Fibroblast of peridontal ligament (primary cell): ENCODE results near the gene TEFM.
"Not testable (repeated sequence)": the region's sequence is repeated elsewhere in the genome, so short reads cannot be mapped to it uniquely, and the experiment has no call there.

Source experiments
- DNase-seq: peaks from one replicate; pipeline ENCODE4 v3.0.0-alpha.2; 2010; ENCODE audit errors: extremely low read depth

The TEFM gene

GRCh38 chr17:30906101-30906911 is at the start of gene TEFM:
Gene TEFM, minus strand, starts transcription at chr17:30906238. Its CDS starts 40 bp downstream, at chr17:30906198.
- DNase-seq, result peak; percentile 91

GRCh38 chr17:30954046-30954830 is 48.2 kb upstream of the TEFM start:
- no peak for DNase-seq

DNA sequence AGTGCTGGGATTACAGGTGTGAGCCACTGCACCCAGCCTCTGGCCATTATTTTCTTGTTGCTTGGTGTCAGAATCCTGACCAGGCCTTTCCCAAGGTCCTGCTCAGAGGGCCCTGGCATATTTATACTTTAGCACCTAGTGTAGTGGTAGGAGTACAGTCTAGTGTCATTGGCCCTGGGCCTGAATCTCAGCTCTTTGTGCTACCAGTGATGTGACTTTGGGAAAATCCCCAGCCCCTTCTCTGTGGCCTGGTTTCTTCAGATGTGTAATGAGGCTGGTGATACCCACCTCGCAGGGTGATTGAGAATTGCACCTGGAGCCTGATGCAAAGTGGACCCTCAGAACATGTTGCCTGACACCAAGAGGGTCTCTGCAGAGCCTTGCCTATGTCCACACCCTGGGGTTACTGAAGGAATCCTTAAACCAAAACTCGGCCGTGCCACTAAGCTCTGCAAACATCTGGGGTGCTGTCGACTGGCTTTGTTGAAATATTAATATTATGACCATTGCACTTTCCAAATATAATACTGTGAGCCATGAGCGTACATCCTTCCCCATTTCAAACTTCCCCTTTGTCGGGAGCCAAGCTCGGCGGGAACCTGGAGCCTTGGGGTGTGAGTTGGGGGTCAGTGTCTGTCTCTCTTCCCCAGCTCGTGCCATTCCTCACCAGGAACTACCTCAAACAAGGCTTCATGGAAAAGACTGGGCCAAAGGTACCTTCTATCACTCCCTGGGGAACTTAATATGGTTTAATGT is 46.8 kb upstream of the TEFM start:
- no peak for DNase-seq

- peak; percentile 83 for DNase-seq
These were observed 44.8 kb upstream of the TEFM start for GRCh38 chr17:30950669-30951399.

- no peak for DNase-seq
These were observed 44.2 kb upstream of the TEFM start for GRCh38 chr17:30950189-30950588.

DNA sequence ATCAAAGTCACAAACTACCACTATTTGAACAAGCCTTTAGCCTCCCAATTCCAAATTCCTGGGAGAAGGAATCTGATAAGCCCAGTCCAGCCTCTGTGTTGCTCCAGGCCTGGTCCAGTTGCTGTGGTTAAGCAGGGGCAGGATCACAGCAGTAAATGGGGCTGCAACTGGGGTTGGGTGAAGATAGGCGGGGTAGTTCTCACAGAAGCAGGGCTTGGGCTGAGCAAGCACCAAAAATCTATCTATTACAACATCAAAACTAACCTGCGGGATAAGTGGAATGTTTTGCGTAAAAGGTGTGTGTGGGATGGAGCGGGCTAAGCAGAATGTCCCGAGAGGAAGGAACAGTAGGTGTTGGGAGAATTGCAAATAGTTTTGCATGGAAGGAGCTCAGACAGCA is 41.8 kb upstream of the TEFM start:
- no peak for DNase-seq

DNA sequence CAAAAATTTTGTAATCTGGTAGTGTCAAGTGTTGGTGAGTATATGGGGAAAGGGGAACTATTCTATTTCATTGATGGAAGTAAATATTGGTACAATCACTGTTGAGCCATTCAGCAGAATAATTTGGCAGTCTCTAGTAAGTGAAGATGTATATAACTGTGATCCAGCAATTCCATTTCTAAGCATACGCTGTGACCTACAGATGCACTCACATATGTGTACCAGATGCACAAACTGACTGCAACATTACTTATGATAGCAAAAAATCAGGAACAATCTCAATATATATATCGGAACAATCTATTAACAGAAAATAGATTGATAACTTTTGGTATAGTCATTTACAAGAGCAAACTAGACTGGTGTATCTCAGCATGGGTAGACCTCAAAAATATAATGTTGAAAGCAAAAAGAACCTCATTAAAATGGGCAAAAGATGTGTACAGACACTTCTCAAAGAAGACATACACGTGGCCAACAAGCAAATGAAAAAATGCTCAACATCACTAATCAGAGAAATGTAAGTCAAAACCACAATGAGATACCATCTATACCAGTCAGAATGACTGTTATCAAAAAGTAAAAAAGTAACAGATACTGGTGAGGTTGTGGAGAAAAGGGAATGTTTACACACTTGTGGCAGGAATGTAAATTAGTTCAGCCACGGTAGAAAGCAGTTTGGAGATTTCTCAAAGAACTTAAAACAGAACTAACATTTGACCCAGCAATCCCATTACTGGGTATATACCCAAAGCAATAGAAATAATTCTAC is 36.5 kb upstream of the TEFM start:
- peak; percentile 47 for DNase-seq

GRCh38 chr17:30939051-30939689 is 33.1 kb upstream of the TEFM start:
- DNase-seq, result no peak

- DNase-seq, result no peak
These were observed 27.9 kb upstream of the TEFM start for GRCh38 chr17:30933966-30934365.

GRCh38 chr17:30931582-30931981 is 25.5 kb upstream of the TEFM start:
- not testable (repeated sequence) for DNase-seq

DNA sequence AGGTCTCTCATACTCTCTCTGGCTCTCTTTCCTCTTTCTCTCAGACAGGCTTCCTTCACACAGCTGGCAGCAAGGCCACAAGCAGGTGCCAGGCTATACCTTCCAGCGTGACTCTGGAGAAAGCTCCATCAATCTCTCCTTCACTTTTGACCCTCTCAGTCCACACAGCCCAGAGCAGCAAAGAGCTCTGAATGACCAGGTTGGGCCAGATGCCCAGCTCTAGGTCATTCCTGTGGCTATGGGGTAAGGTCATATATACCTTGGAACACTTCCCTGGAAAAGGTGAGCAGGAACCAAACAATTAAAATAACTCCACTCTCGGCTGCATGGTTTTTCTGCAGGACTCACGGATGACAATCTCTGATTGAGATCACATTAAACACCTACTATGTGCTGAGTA is 24.5 kb upstream of the TEFM start:
- no peak for DNase-seq

- not testable (repeated sequence) for DNase-seq
These were observed 23.8 kb upstream of the TEFM start for GRCh38 chr17:30929861-30930260.

DNA sequence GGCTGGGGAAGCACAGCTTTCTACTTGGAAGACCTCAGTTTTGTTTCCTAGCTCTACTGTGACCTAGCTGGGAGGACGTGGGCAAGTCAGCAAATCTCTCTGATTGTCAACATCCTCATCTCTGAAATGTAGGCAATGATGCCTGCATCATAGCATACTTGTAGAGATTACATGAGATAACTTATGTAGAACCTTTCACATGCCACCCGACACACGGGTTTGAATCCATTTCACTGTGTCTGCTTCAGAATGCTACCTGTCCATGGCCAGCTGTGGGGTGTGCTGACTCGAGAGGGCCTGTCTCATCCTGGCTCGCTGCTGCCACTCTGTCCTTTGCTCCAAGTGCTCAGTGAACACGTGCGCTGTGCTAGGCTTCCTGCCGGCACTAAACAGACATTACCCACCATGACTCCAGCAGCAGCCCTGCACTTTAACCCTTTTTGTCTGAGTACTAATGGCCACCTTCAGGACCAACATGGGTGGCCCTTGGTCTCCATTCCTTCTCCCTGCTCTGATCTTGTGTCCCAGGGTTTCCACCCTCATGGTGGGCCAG is 23.1 kb upstream of the TEFM start:
- DNase-seq, result no peak

GRCh38 chr17:30928584-30928983 is 22.5 kb upstream of the TEFM start:
- DNase-seq, result no peak

DNA sequence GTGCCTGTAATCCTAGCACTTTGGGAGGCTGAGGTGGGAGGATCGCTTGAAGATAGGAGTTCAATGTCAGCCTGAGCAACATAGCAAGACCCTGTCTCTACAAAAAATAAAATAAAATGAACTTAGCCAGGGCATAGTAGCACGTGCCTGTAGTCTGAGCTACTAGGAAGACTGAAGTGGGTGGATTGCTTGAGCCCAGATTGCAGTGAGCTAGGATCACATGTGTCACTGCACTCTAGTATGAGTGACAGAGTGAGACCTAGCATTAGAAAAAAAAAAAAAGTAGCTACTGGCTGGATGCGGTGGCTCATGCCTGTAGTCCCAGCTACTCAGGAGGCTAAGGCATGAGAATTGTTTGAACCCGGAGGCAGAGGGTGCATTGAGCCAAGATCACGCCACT is 21.7 kb upstream of the TEFM start:
- DNase-seq, result no peak

DNA sequence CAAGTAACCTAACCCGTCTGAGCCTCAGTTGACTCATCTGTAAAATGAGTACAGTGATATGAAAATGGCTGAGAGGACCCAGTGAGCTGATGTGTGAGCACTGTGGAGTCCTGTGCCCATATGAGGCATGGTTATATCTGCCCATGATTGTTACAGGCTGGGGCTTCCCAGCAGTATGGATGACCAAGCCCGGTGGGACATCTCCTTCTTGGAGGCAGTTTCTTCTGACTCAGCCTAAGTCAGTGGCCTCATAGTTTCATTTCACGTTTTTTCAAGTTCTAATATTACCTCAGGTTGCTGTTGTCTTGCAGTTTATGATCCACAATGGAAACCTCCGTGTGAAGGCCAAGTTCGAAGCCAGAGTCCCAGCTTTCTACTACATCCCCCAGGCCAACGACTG is 20.5 kb upstream of the TEFM start:
- no peak for DNase-seq

- no peak for DNase-seq
These were observed 18.3 kb upstream of the TEFM start for GRCh38 chr17:30924341-30924740.

- DNase-seq, result no peak
These were observed 16.4 kb upstream of the TEFM start for GRCh38 chr17:30922235-30923030.

DNA sequence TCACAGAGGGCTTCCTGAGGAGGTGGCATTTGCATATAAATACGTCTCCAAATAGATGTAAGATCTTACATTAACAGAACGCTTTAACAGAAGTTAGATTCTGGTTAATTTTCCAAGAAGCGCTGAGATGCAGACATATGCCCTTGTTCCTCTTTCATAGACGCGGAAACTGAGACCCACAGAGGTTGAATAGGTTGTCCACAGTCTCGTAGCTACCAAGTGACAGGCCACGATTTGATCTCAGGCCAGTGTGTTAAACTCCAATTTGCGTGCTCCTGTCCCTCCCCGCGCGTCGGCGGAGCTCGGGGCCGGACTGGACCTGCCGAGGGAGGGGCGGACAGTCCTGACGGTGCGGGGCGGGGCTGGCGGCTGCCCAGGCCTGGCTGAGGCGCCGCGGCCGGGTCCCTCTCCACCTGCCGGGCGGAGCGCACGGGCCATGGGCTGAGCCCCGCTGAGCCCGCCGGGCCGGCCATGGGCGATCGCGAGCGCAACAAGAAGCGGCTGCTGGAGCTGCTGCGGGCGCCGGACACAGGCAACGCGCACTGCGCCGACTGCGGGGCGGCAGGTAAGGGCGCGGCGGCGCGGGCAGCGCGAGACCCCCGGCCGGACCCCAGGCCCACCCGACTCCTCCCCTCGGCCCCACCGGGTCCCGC is 15.6 kb upstream of the TEFM start, which contains the start of gene ADAP2:
TSS of gene ADAP2 (plus strand) at position 402 of the 653 bp plus-strand sequence. CDS start at position 472, 70 bp downstream.
- no peak for DNase-seq
